PFSK-1 (cell line): ENCODE measurements around the gene FREM1.

ENCODE experiments used
- POLR2AphosphoS5 ChIP-seq: IDR thresholded peaks from 2 replicates; pipeline ENCODE4 v1.6.1; 2012; ENCODE audit warnings: low read depth, mild to moderate bottlenecking, control low read depth, low read length, moderate library complexity
- REST ChIP-seq, 2 experiments: IDR thresholded peaks; 2 replicates each; pipeline versions ENCODE4 v1.6.1 to v1.8.0; 2011 to 2012; ENCODE audit warnings: low read depth in 2 of 2, low read length in 2 of 2, control low read depth in 1 of 2, inconsistent platforms in 1 of 2, mild to moderate bottlenecking in 1 of 2, moderate library complexity in 1 of 2; ENCODE audit not compliant: insufficient read depth in 1 of 2
- SIN3A ChIP-seq: IDR thresholded peaks from 2 replicates; pipeline ENCODE4 v1.6.1; 2012; ENCODE audit warnings: mild to moderate bottlenecking, low read length, moderate library complexity, borderline replicate concordance; ENCODE audit not compliant: insufficient read depth
- TAF1 ChIP-seq: IDR thresholded peaks from 2 replicates; pipeline ENCODE4 v1.6.1; 2012; ENCODE audit warnings: low read length, control low read depth, borderline replicate concordance; ENCODE audit not compliant: insufficient read depth

GRCh38 chr9:14748373-14748772 is 161.9 kb downstream of the FREM1 start:
- TF ChIP-seq POLR2AphosphoS5 (no peak), REST (IDR thresholded peaks at IDR 0.05; ENCODE audit: insufficient read depth in 1 of 2, low read depth in 2 of 2, low read length in 2 of 2) (no peak), SIN3A (no peak), TAF1 (no peak)
